PFSK-1 (cell line): Measurements from ENCODE around the gene MYO1F.

Source experiments
- POLR2AphosphoS5 ChIP-seq: IDR thresholded peaks from 2 replicates; pipeline ENCODE4 v1.6.1; 2012; ENCODE audit warnings: low read depth, mild to moderate bottlenecking, control low read depth, low read length, moderate library complexity
- SIN3A ChIP-seq: IDR thresholded peaks from 2 replicates; pipeline ENCODE4 v1.6.1; 2012; ENCODE audit warnings: mild to moderate bottlenecking, low read length, moderate library complexity, borderline replicate concordance; ENCODE audit not compliant: insufficient read depth
- TAF1 ChIP-seq: IDR thresholded peaks from 2 replicates; pipeline ENCODE4 v1.6.1; 2012; ENCODE audit warnings: low read length, control low read depth, borderline replicate concordance; ENCODE audit not compliant: insufficient read depth

GRCh38 chr19:8601796-8602195 lies 24.6 kb upstream of the MYO1F start:
- no peak for TF ChIP-seq SIN3A
- no peak for TF ChIP-seq POLR2AphosphoS5
- no peak for TF ChIP-seq TAF1
